HEK293 (cell line): ENCODE data around the gene ZFP92.

ENCODE experiments used
- CTCF ChIA-PET: fragments of 350-600 bp; formaldehyde crosslinking; extraction: SDS; loops from one replicate; lab custom pipeline; 2021; ENCODE audit warnings: antibody characterized with exemption; lab: Yijun Ruan, JAX
- POLR2A ChIA-PET: fragments of 300-600 bp; formaldehyde crosslinking; extraction: SDS; loops from one replicate; lab custom pipeline; 2020; ENCODE audit warnings: antibody characterized with exemption, inconsistent platforms; lab: Yijun Ruan, JAX
- H3K27ac ChIP-seq: fragments of 200-500 bp; sonication (Bioruptor generic); 2 replicates; pipeline ENCODE4 v1.5.1; 2014; ENCODE audit warnings: low read depth, low read length, control low read depth, inconsistent platforms; ENCODE audit errors: extremely low read depth
- H3K36me3 ChIP-seq, 2 experiments: fragments of 200-500 bp in 1 of 2; sonication (Bioruptor generic) in 1 of 2; 1 replicate in 1 of 2; 2 replicates in 1 of 2; pipeline ENCODE4 v1.5.1; 2014 to 2017; ENCODE audit warnings: inconsistent platforms in 2 of 2, low read length in 2 of 2; ENCODE audit not compliant: control insufficient read depth in 2 of 2, insufficient read depth in 1 of 2
- H3K4me1 ChIP-seq: fragments of 200-500 bp; sonication (Bioruptor generic); 2 replicates; pipeline ENCODE4 v1.5.1; 2014; ENCODE audit warnings: mild to moderate bottlenecking, low read length, inconsistent platforms; ENCODE audit not compliant: control insufficient read depth, insufficient read depth
- H3K4me3 ChIP-seq: 2 replicates; pipeline ENCODE4 v1.5.1; 2011; ENCODE audit warnings: low read depth, mild to moderate bottlenecking, control low read depth, low read length, moderate library complexity
- H3K9me3 ChIP-seq: fragments of 200-500 bp; sonication (Bioruptor generic); 2 replicates; pipeline ENCODE4 v1.5.1; 2014; ENCODE audit warnings: low read depth, low read length, inconsistent platforms; ENCODE audit not compliant: control insufficient read depth, insufficient read depth
- ATF2 ChIP-seq: fragments of 450-650 bp; formaldehyde crosslinking; IDR thresholded peaks from 2 replicates; pipeline ENCODE4 v1.5.1; 2016; ENCODE audit warnings: missing biosample characterization, missing genetic modification characterization, low read depth
- PRDM4 ChIP-seq: fragments of 450-650 bp; formaldehyde crosslinking; IDR thresholded peaks from 2 replicates; pipeline ENCODE4 v1.5.1; 2017; ENCODE audit warnings: missing biosample characterization, missing genetic modification characterization
- SALL2 ChIP-seq: fragments of 450-650 bp; formaldehyde crosslinking; IDR thresholded peaks from 2 replicates; pipeline ENCODE4 v1.5.0; 2017; ENCODE audit warnings: missing biosample characterization, mild to moderate bottlenecking, missing genetic modification characterization, borderline replicate concordance
- ZFP41 ChIP-seq: fragments of 450-650 bp; formaldehyde crosslinking; IDR thresholded peaks from 2 replicates; pipeline ENCODE4 v1.5.1; 2016; ENCODE audit warnings: missing biosample characterization, missing genetic modification characterization, borderline replicate concordance
- ZNF133 ChIP-seq: fragments of 450-650 bp; formaldehyde crosslinking; IDR thresholded peaks from 2 replicates; pipeline ENCODE4 v1.5.1; 2016; ENCODE audit warnings: missing biosample characterization, missing genetic modification characterization
- ZNF18 ChIP-seq: fragments of 450-650 bp; formaldehyde crosslinking; IDR thresholded peaks from 2 replicates; pipeline ENCODE4 v1.5.1; 2016; ENCODE audit warnings: missing biosample characterization, missing genetic modification characterization
- ZNF223 ChIP-seq: fragments of 450-650 bp; formaldehyde crosslinking; IDR thresholded peaks from 2 replicates; pipeline ENCODE4 v1.5.1; 2016; ENCODE audit warnings: missing biosample characterization, missing genetic modification characterization
- ZNF248 ChIP-seq: fragments of 450-650 bp; formaldehyde crosslinking; IDR thresholded peaks from 2 replicates; pipeline ENCODE4 v1.5.1; 2017; ENCODE audit warnings: missing biosample characterization, missing genetic modification characterization
- ZNF350 ChIP-seq: fragments of 450-650 bp; formaldehyde crosslinking; IDR thresholded peaks from 2 replicates; pipeline ENCODE4 v1.5.0; 2017; ENCODE audit warnings: missing biosample characterization, mild to moderate bottlenecking, missing genetic modification characterization
- ZNF433 ChIP-seq: fragments of 450-650 bp; formaldehyde crosslinking; IDR thresholded peaks from 2 replicates; pipeline ENCODE4 v1.5.1; 2016; ENCODE audit warnings: missing biosample characterization, missing genetic modification characterization, low read depth
- ZNF513 ChIP-seq: fragments of 450-650 bp; IDR thresholded peaks from 2 replicates; pipeline ENCODE4 v1.5.1; 2018; ENCODE audit warnings: missing biosample characterization, missing genetic modification characterization
- ZNF530 ChIP-seq: fragments of 450-650 bp; formaldehyde crosslinking; IDR thresholded peaks from 2 replicates; pipeline ENCODE4 v1.5.1; 2016; ENCODE audit warnings: low read depth, missing biosample characterization, missing genetic modification characterization
- ZNF561 ChIP-seq: fragments of 450-650 bp; IDR thresholded peaks from 2 replicates; pipeline ENCODE4 v1.5.1; 2018; ENCODE audit warnings: missing biosample characterization, missing genetic modification characterization, borderline replicate concordance
- ZNF585B ChIP-seq: fragments of 450-650 bp; formaldehyde crosslinking; IDR thresholded peaks from 2 replicates; pipeline ENCODE4 v1.5.1; 2016; ENCODE audit warnings: missing biosample characterization, missing genetic modification characterization
- ZNF600 ChIP-seq: fragments of 450-650 bp; formaldehyde crosslinking; IDR thresholded peaks from 2 replicates; pipeline ENCODE4 v1.5.1; 2016; ENCODE audit warnings: missing biosample characterization, missing genetic modification characterization
- ZNF624 ChIP-seq: fragments of 450-650 bp; formaldehyde crosslinking; IDR thresholded peaks from 2 replicates; pipeline ENCODE4 v1.5.1; 2017; ENCODE audit warnings: missing biosample characterization, missing genetic modification characterization
- ZNF626 ChIP-seq: fragments of 450-650 bp; sonication (Bioruptor Pico); formaldehyde crosslinking; IDR thresholded peaks from 2 replicates; pipeline ENCODE4 v1.5.1; 2018; ENCODE audit warnings: missing biosample characterization, missing genetic modification characterization, inconsistent platforms
- ZNF664 ChIP-seq: fragments of 450-650 bp; formaldehyde crosslinking; IDR thresholded peaks from 2 replicates; pipeline ENCODE4 v1.5.1; 2016; ENCODE audit warnings: missing biosample characterization, missing genetic modification characterization
- ZSCAN16 ChIP-seq: fragments of 450-650 bp; formaldehyde crosslinking; IDR thresholded peaks from 2 replicates; pipeline ENCODE4 v1.5.1; 2016; ENCODE audit warnings: missing biosample characterization, missing genetic modification characterization

The ZFP92 gene

GRCh38 chrX:153387987-153388721 is 23.1 kb upstream of the ZFP92 start:
- POLR2A ChIA-PET, result no interaction called here
- CTCF ChIA-PET, result interaction anchor here (1.6 kb wide), 1 partner anchor 14 kb away, joined by 3 read pairs; no protein-coding TSS in a partner anchor

More at GRCh38 chrX:153387987-153388721, 23.1 kb upstream of the ZFP92 start:
- H3K27ac ChIP-seq, result no peak overlapping the region
- H3K36me3 ChIP-seq, result no peaks in the 10 kb centered on the region
- no peak overlapping the region for H3K4me3 ChIP-seq
- H3K9me3 ChIP-seq, result no peaks in the 10 kb centered on the region
- no peaks in the 10 kb centered on the region for H3K4me1 ChIP-seq
- no peak for TF ChIP-seq ZNF223 (tag by site-specific recombination)
- no peak for TF ChIP-seq PRDM4 (tag by site-specific recombination)
- no peak for TF ChIP-seq ZNF530 (tag by site-specific recombination)
- no peak for TF ChIP-seq ZFP41
- TF ChIP-seq ZNF248, result no peak
- TF ChIP-seq ZNF433 (tag by site-specific recombination), result no peak
- no peak for TF ChIP-seq ZNF18 (tag by site-specific recombination)
- no peak for TF ChIP-seq ZNF664 (tag by site-specific recombination)
- no peak for TF ChIP-seq ZNF350
- TF ChIP-seq ZNF133, result no peak
- TF ChIP-seq ZNF513 (tag by site-specific recombination), result no peak
- no peak for TF ChIP-seq SALL2 (tag by site-specific recombination)
- TF ChIP-seq ZNF600 (tag by site-specific recombination), result no peak
- no peak for TF ChIP-seq ZNF585B (tag by site-specific recombination)
- TF ChIP-seq ZSCAN16 (tag by site-specific recombination), result no peak
- no peak for TF ChIP-seq ATF2 (tag by site-specific recombination)
- no peak for TF ChIP-seq ZNF561
- TF ChIP-seq ZNF624 (tag by site-specific recombination), result no peak
- TF ChIP-seq ZNF626 (tag by site-specific recombination), result no peak
